Immature natural killer cell (primary cell): ENCODE data around the gene DRAM1. TPM values are rescaled to one million over a fixed set of nuclear protein-coding genes. Genes with fewer than 3 reads are reported as not detected.

Experiments
- DNase-seq, 3 donors: peaks; one replicate each; pipeline ENCODE4 v3.0.0; 2022; ENCODE audit warnings: mixed read lengths in 1 of 3
- H3K27ac Mint-ChIP-seq, 6 donors: one replicate each; pipeline ENCODE4 v1.8.0; 2020; ENCODE audit warnings: mixed read lengths in 6 of 6, mild to moderate bottlenecking in 5 of 6, inconsistent platforms in 4 of 6, moderate library complexity in 3 of 6
- H3K27me3 Mint-ChIP-seq, 3 donors: one replicate each; pipeline ENCODE4 v1.8.0; 2020 to 2021; ENCODE audit warnings: low read depth in 3 of 3, mild to moderate bottlenecking in 3 of 3, mixed read lengths in 3 of 3, moderate library complexity in 3 of 3, inconsistent platforms in 1 of 3
- H3K36me3 Mint-ChIP-seq, 3 donors: one replicate each; pipeline ENCODE4 v1.8.0; 2020; ENCODE audit warnings: mixed read lengths in 3 of 3, inconsistent platforms in 2 of 3, mild to moderate bottlenecking in 2 of 3
- H3K4me1 Mint-ChIP-seq, 2 donors: one replicate each; pipeline ENCODE4 v1.8.0; 2020; ENCODE audit warnings: inconsistent platforms in 2 of 2, mild to moderate bottlenecking in 2 of 2, mixed read lengths in 2 of 2, moderate library complexity in 1 of 2
- H3K4me3 Mint-ChIP-seq, 5 donors: one replicate each; pipeline ENCODE4 v1.8.0; 2020; ENCODE audit warnings: mild to moderate bottlenecking in 5 of 5, mixed read lengths in 5 of 5, inconsistent platforms in 3 of 5, moderate library complexity in 3 of 5
- H3K9me3 Mint-ChIP-seq, 6 donors: one replicate each; pipeline ENCODE4 v1.8.0; 2020; ENCODE audit warnings: mild to moderate bottlenecking in 6 of 6, mixed read lengths in 6 of 6, inconsistent platforms in 4 of 6, moderate library complexity in 3 of 6
- polyA plus RNA-seq, 3 donors: library from polyadenylated mRNA; unstranded; fragments of 300-500 nt; fragmentation: Illumina TruSeq; gene quantifications; one replicate each; pipeline ENCODE4 v1.2.3, GENCODE V29; 2021

Gene DRAM1
- polyA plus RNA-seq, 3 donors from 2014 or later, result 2.1 to 7.6 (median 4.1) TPM

DNA sequence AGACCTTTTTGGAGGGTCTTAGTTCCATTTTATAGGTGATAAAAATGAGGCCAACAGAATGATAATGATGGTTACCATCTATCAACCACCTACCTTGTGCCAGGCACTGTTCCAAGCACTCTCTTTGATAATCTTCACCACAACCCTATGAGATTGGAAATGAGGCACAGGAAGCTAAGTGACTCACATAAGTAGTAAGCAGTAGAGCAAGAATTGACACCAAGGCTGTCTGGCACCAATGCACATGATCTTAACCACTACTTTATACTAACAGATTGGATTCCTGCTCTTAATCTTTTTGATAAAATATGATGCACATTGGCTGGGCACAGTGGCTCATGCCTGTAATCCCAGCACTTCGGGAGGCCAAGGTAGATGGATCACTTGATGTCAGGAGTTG is 91.4 kb downstream of the DRAM1 start:
- no peak for DNase-seq
- H3K36me3 Mint-ChIP-seq, result no peaks in the 10 kb centered on the region
- no peak overlapping the region for H3K4me3 Mint-ChIP-seq
- no peak overlapping the region for H3K27ac Mint-ChIP-seq
- peaks cover 0 to 1% (median 0%) of the 10 kb centered on the region in 3 donors for H3K27me3 Mint-ChIP-seq
- H3K9me3 Mint-ChIP-seq, result peaks cover 0 to 3% (median 0%) of the 10 kb centered on the region in 6 donors
- peaks cover 6 to 9% of the 10 kb centered on the region in 2 donors for H3K4me1 Mint-ChIP-seq

Other genes starting within 250 kb of the DRAM1 start
- 10 to 100 TPM; 13.1 to 28.5 (median 17.2) TPM for gene CHPT1, start 179.9 kb upstream of the DRAM1 start, polyA plus RNA-seq
- under 1 TPM in 1 of 3 donors, not detected in 2; 0.18 TPM for gene SYCP3, start 138.1 kb upstream of the DRAM1 start, polyA plus RNA-seq
- gene GNPTAB, start 46.6 kb upstream of the DRAM1 start, polyA plus RNA-seq, result 100 to 1,000 TPM; 155 to 253 (median 185) TPM
- 10 to 100 TPM; 63.4 to 94.3 (median 85.8) TPM for gene WASHC3, start 184.4 kb downstream of the DRAM1 start, polyA plus RNA-seq
- 10 to 100 TPM; 18.7 to 22.0 (median 20.0) TPM for gene NUP37, start 242.5 kb downstream of the DRAM1 start, polyA plus RNA-seq
- gene PARPBP, start 242.6 kb downstream of the DRAM1 start, polyA plus RNA-seq, result 10 to 100 TPM in 1 of 3 donors, 1 to 10 TPM in 2; 2.3 to 10.1 (median 2.5) TPM